ENCODE measurements around the gene TFPT. TPM values are rescaled to one million over a fixed set of nuclear protein-coding genes. Genes with fewer than 3 reads are reported as not detected.
A peak's percentile ranks its signal among the peaks of the same experiment; 100 is the strongest.
"Not testable (repeated sequence)": the region's sequence is repeated elsewhere in the genome, so short reads cannot be mapped to it uniquely, and the experiment has no call there.

The TFPT gene
- total and polyA plus RNA-seq, 2 donors (not counting 1 experiment from before 2014, with no cell fraction given) = 9.0 to 19.2 TPM

DNA sequence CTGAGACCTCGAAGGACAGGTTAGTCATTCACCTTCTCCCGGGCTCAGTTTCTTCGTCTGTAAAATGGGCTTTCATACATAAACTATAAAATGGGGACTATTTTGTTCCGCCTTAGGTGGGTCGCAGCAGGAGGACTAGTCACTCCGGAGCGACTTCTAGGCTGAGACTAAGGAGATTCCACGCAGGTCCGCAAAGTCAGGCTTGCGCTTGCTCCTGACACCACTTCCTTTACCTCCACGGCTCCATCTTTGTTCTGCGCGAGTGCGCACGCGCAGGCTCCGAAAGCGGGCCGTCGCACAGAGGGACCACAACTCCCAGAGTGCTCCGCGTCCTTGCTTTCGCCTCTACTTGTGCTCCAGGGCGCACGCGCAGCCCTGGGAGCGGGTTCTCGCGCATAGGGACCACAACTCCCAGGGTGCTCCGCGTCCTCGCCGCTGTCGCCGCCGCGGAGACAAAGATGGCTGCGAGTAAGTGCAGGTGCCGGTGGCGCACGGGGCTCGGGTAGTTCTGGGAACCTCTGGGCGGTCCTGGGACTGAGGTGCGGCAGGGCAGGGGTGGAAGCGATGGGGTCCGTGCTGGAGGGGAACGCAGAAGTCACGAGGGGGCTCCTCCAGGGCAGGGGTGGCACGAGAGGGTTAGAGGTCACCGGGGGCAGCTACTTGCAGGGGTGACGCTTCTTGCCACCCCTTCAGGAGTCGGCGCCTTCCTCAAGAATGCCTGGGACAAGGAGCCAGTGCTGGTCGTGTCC is 12.9 kb downstream of the TFPT start, which contains the start of gene NDUFA3:
Gene NDUFA3 (plus strand): TSS at position 435 of the 749 bp plus-strand sequence. CDS start 24 bp downstream, at position 459.
- Histone ChIP-seq H3K27ac (ENCODE audit: insufficient read depth, low read length) (peak within 1 kb of the TSS; percentile 57), H3K27me3 (ENCODE audit: control insufficient read depth, insufficient read depth, low read length) (no peaks in the 10 kb centered on the region), H3K79me2 (ENCODE audit: control insufficient read depth, insufficient read depth, low read length) (peaks cover 11% of the 10 kb centered on the region), H2AFZ (ENCODE audit: low read length) (peak within 1 kb of the TSS; percentile 97), H3K9ac (ENCODE audit: insufficient read depth, low read length) (peak within 1 kb of the TSS; percentile 61), H3K36me3 (ENCODE audit: control insufficient read depth, insufficient read depth, low read length) (no peaks in the 10 kb centered on the region), H4K20me1 (ENCODE audit: control insufficient read depth, extremely low read depth, insufficient read depth, low read length) (no peaks in the 10 kb centered on the region), H3K4me3 (replicated peaks in 1 of 4; ENCODE audit: control extremely low read depth in 1 of 4, insufficient read depth in 1 of 4, low read depth in 3 of 4, low read length in 4 of 4) (peak within 1 kb of the TSS; percentile 81 to 91 (median 87)), H3K9me3 (ENCODE audit: control insufficient read depth, insufficient read depth, low read depth, low read length) (no peaks in the 10 kb centered on the region), H3K4me1 (ENCODE audit: control insufficient read depth, extremely low read depth, insufficient read depth, low read length) (no peaks in the 10 kb centered on the region), H3K4me2 (ENCODE audit: extremely low read depth, insufficient read depth, low read length) (peak within 1 kb of the TSS; percentile 98)
- TF ChIP-seq, protein P1, sequence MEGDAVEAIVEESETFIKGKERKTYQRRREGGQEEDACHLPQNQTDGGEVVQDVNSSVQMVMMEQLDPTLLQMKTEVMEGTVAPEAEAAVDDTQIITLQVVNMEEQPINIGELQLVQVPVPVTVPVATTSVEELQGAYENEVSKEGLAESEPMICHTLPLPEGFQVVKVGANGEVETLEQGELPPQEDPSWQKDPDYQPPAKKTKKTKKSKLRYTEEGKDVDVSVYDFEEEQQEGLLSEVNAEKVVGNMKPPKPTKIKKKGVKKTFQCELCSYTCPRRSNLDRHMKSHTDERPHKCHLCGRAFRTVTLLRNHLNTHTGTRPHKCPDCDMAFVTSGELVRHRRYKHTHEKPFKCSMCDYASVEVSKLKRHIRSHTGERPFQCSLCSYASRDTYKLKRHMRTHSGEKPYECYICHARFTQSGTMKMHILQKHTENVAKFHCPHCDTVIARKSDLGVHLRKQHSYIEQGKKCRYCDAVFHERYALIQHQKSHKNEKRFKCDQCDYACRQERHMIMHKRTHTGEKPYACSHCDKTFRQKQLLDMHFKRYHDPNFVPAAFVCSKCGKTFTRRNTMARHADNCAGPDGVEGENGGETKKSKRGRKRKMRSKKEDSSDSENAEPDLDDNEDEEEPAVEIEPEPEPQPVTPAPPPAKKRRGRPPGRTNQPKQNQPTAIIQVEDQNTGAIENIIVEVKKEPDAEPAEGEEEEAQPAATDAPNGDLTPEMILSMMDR (conservative IDR thresholded peaks at IDR 0.05 in 1 of 2, IDR thresholded peaks at IDR 0.05 in 1 of 2; ENCODE audit: low read depth in 1 of 2, low read length in 2 of 2) = no peak
- no peak for TF ChIP-seq EZH2 (IDR thresholded peaks at IDR 0.05; ENCODE audit: low read length, missing control alignments)
- DNase-seq (ENCODE audit: low read depth in 2 of 2) = peak; percentile 95 to 98

DNA sequence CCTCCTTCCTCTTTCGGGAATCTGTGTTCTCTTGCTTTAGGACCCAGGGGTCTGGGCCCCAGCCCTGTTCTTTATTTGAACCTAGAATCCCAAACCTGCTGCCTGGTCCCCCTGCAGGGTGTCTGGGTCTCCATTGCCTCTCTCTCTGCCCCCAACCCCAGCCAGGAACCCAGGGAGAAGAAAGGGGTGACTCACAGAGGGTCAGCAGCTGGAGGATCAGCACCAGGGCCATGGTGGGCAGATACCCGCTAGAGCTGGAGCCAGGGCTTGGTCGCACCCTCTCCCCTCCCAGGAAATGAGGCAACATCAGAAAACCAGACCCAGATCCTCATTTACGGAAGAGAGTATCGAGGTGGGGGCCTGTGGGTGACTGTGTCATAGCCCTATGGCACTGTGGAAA is 14.9 kb downstream of the TFPT start, which contains the start of gene OSCAR:
Gene OSCAR (minus strand): TSS at position 243 of the 400 bp plus-strand sequence. CDS start 11 bp downstream, at position 232.
- H3K9me3 ChIP-seq (ENCODE audit: control insufficient read depth, insufficient read depth, low read depth, low read length) = no peaks in the 10 kb centered on the region
- H2AFZ ChIP-seq (ENCODE audit: low read length) = no peak within 1 kb of the TSS
- TF ChIP-seq EZH2 (IDR thresholded peaks at IDR 0.05; ENCODE audit: low read length, missing control alignments) = no peak
- TF ChIP-seq, protein P1 (conservative IDR thresholded peaks at IDR 0.05 in 1 of 2, IDR thresholded peaks at IDR 0.05 in 1 of 2; ENCODE audit: low read depth in 1 of 2, low read length in 2 of 2) = no peak
- no peaks in the 10 kb centered on the region for H3K36me3 ChIP-seq (ENCODE audit: control insufficient read depth, insufficient read depth, low read length)
- H3K4me3 ChIP-seq (replicated peaks in 1 of 4; ENCODE audit: control extremely low read depth in 1 of 4, insufficient read depth in 1 of 4, low read depth in 3 of 4, low read length in 4 of 4) = no peak within 1 kb of the TSS
- no peak within 1 kb of the TSS for H3K9ac ChIP-seq (ENCODE audit: insufficient read depth, low read length)
- H3K4me1 ChIP-seq (ENCODE audit: control insufficient read depth, extremely low read depth, insufficient read depth, low read length) = peaks cover 2% of the 10 kb centered on the region
- peak in 1 of 2 donors; percentile 21 for DNase-seq (ENCODE audit: low read depth in 2 of 2)
- H3K79me2 ChIP-seq (ENCODE audit: control insufficient read depth, insufficient read depth, low read length) = peaks cover 11% of the 10 kb centered on the region
- H3K27ac ChIP-seq (ENCODE audit: insufficient read depth, low read length) = no peak within 1 kb of the TSS
- no peaks in the 10 kb centered on the region for H4K20me1 ChIP-seq (ENCODE audit: control insufficient read depth, extremely low read depth, insufficient read depth, low read length)
- H3K27me3 ChIP-seq (ENCODE audit: control insufficient read depth, insufficient read depth, low read length) = no peaks in the 10 kb centered on the region
- H3K4me2 ChIP-seq (ENCODE audit: extremely low read depth, insufficient read depth, low read length) = no peak within 1 kb of the TSS

DNA sequence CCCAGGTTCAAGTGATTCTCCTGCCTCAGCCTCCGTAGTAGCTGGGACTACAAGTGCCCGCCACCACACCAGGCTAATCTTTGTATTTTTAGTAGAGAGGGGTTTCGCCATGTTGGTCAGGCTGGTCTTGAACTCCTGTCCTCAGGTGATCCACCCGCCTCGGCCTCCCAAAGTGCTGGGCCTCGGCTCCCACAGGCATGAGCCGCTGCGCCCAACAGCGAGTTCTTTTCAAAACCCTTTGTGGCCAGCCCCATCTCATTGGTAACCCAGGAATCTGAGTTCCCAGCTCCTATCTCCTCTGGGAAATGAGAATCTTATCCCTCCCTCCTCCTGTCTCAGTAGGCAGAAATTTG is 15.6 kb downstream of the TFPT start:
- not testable (repeated sequence) for H3K4me3 ChIP-seq (replicated peaks in 1 of 4; ENCODE audit: control extremely low read depth in 1 of 4, insufficient read depth in 1 of 4, low read depth in 3 of 4, low read length in 4 of 4); H2AFZ ChIP-seq (ENCODE audit: low read length); H3K9ac ChIP-seq (ENCODE audit: insufficient read depth, low read length); H4K20me1 ChIP-seq (ENCODE audit: control insufficient read depth, extremely low read depth, insufficient read depth, low read length); H3K9me3 ChIP-seq (ENCODE audit: control insufficient read depth, insufficient read depth, low read depth, low read length); H3K36me3 ChIP-seq (ENCODE audit: control insufficient read depth, insufficient read depth, low read length); DNase-seq (ENCODE audit: low read depth in 2 of 2); H3K4me2 ChIP-seq (ENCODE audit: extremely low read depth, insufficient read depth, low read length); H3K27ac ChIP-seq (ENCODE audit: insufficient read depth, low read length); H3K27me3 ChIP-seq (ENCODE audit: control insufficient read depth, insufficient read depth, low read length); H3K4me1 ChIP-seq (ENCODE audit: control insufficient read depth, extremely low read depth, insufficient read depth, low read length)
- H3K79me2 ChIP-seq (ENCODE audit: control insufficient read depth, insufficient read depth, low read length) = peaks cover 11% of the 10 kb centered on the region
